Activated gamma-delta T cell (primary cell): ENCODE data around the gene ABCB9.

Source experiments
- DNase-seq: peaks from one replicate; lab custom pipeline; 2025; lab: John Stamatoyannopoulos, UW

The ABCB9 gene

DNA sequence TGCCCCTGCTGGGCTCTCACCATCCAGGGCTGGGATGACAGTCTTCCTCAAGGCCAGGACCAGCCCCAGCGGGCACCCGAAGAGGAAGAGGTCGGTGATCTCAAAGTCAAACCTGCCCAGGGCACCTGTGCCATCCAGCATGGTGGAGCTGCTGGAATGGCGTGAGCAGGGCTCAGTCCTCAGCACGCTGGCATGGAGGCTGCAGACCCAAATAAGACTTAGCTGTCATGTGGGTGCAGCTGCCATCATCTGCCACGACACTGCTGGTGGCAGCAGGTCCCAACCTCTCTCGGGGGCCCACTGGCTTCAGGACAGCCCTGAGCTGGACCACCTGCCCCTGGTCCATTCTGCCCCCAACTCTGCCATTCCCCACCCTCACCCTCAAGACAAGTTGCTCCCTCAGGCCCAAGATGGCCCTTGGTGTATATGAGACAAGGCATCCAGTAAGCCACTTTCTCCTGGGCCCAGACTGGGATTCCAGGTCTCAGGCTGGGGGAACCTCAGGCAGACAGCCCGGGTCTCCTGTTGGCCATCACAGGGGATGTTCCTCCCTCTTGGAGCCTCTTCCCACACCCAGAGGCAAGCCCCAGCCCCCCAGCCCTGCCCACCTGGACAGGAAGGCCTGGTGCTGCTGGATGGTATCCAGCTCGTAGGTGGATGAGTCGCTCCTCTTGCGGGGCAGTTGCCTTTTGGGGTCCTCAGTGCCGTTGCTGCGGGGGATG, 28.7 kb upstream of the ABCB9 start:
- no peak for DNase-seq

DNA sequence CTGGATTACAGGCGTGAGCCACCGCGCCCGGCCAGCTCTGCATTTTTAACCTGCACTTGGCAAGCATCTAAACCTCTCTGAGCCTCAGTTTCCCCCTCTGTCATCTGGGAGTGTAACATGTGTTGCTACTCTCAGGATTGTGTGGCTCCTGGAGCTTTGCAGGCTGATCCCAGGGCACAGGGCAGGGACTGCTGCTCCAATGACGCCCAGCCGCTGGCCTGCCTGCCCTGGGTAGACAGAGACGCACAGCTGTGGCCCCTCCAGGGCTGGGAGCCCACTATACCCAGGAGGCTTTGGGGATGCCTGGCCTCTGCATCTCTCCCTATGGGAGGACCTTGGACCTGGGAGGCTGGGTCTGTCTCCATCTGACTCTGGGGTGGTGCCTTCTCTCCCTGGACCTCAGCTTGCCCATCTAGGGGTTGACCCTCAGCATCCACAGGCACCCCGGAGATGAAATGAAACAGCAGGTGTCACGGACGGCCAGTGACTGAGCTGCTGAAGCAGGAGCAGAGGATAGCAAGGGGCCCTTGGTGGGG, 27.9 kb upstream of the ABCB9 start:
- no peak for DNase-seq

DNA sequence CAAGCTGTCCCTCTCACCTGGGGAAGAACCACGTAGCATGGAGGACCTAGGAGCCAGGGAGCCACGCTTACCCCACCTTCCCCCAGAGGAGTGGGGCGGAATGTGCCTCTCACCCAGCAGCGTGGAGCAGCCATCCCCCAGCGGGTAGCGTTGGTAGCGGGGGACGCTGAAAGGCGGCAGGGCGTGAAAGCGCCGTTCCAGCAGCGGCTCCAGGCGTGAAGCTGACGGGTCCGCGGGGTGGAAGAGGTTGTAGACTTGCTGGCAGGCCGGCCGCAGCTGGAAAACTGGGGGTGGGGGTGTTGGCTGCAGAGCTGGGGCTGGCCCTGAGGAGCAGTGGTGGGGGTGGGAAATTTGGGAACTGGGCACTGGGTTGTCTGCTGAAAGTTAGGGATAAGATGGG, 26.1 kb upstream of the ABCB9 start:
- no peak for DNase-seq

DNA sequence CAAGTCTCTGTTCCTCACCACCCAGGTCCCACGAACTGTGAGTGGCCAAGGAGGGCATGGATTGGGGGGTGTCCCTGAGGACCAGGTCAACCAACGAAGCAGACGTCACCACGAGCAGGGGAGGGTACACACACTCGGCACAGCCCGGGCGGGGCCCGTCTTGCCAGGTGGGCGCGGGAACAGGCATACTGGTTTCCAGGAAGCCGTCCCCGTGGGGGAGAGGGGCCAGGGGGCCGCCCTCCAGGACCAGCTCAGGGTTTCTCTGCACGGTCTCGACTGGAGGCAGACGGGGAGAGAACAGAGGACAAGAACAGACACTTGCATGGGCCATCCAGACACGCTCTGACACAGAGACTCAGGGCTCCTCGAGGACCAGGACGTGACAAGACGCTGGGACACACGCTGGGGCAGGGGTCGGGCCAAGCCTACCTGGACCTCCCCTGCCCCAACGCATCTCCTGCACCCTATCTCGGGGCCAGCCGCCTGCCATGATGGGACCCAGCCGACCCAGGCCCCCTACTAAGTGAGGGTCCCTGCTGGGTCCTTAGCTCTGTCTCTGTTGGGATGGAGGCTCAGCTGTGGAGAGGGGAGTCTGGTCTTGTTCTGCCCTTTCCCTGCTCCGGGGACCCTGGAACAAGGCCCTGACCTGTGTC, 25.5 kb upstream of the ABCB9 start:
- no peak for DNase-seq

DNA sequence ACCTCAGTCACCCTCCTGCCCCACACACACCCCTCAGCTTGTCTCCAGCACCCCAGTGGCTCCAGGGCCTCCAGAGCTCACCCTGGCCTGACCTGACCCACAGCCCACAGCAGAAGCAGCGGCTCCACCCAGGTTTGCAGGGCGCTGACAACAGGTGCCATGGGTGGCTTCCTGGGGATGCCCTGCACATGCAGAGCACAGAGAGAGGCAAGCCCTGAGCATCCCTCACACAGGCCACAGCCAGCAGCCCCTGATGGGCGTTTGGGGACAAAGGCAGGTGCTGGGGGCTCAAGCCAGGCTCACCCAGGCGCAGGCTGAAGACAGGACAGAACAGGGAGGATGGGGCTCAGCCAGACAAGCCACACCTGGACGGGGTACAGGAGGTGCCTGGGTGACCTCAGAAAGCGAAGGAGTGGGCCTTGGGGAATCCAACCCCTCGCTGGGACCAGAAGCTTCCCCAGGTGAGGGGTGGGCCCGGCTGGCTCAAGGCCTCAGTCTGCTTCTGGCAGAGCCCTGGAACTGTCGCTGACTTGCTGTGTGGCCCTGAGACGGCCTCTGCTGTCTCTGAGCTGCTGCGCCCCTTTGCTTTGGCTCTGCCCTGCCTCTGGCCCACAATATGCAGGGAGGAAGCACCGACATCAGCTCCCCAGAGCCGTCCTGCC, 24.8 kb upstream of the ABCB9 start:
- no peak for DNase-seq

DNA sequence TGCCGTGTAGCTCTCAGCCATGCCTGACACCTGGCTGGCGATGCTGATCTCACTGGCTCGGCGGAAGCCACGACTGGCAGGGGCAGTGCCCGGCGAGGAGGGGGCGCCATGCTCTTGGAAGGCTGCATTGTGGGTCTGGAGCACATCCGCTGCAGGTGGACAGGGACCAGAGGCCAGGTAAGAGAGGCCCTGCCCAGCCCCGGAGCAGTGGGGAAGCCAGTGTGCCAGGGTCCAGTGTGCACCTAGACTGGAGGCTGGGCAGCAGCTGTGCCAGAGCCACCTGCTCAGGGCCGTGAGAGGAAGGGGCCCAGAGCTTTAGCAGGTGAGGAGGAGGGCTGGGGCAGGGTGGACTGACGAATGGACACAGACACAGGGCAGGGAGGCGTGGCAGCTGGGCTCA, 24.3 kb upstream of the ABCB9 start:
- DNase-seq: no peak

DNA sequence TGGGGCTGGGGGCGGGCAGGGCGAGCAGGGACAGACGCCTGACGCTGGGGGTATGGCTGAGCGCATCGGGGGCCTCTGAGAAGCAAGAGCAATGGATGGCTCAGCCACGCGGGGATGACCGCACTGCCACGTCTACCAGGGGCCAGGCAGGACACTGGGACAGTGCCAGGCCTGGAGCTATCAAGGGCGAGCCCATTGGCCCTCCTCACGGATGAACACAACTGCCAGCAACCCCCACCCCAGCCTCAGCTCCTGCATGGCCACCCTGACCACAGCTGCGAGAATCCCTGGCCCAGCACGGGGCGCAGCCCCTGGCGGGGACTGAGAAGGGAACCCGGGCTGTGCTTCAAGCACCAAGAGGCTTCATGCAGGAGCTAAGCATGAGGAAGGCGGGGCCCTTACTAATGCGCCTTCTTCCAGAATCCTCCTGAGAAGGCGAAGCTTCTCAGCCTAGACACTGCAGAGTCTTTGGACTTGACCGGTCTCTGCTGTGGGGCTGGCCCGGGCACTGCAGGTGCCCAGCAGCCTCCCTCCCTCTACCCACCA, 23.7 kb upstream of the ABCB9 start:
- DNase-seq: no peak

DNA sequence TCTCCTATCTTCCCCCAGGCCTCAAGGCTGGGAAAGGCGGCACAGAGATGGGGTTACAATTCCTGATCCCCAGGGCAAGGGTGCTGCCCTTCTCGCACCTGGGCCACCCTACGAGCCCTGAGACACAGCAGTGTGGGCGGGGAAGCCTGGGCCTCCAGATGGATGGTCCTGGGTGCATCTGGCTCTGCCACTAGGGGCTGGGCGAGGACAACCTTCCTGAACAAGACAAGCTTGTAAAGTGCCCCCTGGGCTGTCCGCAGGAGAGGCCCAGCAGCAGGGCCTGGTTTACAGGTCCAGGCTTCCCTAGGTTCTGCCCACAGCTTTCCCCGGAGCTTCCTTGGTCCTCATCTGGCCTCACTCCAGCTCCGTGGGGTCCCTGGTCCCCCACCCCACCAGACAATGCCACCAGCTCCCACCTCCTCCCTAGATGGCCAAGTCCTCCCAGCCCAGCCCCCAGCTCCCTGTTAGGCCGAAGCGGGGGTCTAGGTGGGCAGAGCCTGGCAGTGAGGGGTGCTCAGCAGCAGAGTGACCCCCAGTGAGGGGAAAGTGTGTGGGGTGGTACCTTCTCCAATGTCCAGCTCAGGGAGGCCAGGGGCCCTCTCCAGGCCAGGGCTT, 23.1 kb upstream of the ABCB9 start:
- DNase-seq: no peak

DNA sequence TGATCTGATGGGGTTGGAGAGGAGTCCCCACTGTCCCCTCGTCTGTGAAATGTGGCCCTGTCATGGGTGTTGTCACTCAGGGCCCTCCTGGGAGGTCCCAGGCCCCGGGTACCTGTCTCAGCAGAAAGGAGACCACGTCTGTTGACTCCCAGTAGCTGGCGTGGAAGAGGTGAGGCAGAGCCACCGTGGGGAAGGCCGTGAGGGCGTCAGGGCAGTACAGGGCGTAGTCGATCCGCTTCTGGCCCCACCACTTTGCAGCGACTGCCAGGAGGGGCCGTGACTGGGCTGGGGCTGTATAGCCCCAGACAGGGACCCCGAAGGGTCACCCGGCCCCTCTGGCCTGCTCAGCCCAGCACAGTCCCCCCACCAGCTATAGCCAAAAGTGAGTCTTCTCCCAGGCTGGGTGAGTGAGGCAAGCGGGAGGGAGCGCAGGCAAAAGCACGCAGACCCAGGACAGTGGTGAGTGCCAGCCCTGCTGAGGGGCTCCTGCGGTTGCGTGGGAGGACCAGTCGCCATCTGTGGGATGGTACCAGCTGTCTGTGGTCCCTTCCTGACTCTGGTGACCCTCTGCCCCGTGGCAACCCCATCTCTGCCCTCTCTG, 22.4 kb upstream of the ABCB9 start:
- DNase-seq: no peak

DNA sequence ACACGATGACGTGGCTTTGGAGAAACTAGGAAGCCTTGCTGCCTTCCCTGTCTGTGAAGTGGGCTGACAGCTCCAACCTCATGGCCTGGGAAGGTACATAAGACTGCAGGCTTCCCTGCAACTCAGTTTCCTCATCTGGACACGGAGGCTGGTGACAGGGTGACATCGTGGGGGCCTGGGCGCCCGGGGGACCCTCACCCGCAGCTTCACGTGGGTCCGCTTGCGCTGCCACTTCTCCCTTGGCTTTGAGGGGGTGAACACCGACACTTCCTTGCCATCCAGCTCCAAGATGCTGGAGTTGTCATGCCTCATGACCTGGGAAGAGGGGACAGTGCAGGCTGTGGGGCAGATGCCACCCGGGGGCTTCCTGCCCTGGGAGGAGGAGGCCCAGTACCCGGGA, 21.8 kb upstream of the ABCB9 start:
- no peak for DNase-seq

DNA sequence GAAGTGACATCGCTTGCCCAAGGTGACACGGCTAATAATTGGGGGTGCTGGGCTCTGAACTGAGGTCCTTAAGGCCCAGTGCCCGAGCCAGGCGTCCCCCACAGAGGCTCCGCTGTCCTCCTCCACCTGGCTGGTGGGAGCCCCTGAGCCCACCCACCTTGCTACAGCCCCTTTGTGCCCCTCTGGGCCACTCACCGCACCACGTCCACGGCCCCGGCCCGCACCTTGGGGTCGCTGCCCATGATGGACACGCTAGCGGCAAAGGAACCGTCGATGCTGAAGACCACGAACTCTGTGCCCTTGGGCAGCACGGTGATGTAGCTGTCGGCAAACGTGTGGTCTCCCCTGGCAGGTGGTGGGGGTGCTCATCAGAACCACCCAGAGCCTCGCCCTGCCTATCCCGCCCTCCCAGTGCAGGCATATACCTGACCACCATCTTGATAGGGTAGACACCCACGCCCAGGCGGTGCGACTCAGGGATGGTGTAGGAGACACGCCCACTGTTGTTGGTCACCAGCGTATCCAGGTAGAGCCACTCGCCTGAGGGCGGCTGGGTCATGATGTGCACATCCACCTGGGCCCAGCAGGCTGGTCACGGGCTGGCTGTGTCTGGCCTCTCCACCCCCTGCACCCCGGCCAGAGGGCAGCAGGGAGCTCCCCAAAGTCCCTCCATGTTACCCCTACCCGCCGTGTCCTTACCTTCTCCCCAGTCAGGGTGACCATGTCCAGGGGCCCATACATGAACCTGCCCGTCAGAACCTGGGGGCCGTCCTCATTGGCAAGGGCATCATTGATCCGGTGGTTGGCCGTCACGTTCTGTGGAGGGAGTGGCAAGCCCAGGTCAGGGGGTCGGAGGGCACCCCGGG, 21.1 kb upstream of the ABCB9 start:
- no peak for DNase-seq

DNA sequence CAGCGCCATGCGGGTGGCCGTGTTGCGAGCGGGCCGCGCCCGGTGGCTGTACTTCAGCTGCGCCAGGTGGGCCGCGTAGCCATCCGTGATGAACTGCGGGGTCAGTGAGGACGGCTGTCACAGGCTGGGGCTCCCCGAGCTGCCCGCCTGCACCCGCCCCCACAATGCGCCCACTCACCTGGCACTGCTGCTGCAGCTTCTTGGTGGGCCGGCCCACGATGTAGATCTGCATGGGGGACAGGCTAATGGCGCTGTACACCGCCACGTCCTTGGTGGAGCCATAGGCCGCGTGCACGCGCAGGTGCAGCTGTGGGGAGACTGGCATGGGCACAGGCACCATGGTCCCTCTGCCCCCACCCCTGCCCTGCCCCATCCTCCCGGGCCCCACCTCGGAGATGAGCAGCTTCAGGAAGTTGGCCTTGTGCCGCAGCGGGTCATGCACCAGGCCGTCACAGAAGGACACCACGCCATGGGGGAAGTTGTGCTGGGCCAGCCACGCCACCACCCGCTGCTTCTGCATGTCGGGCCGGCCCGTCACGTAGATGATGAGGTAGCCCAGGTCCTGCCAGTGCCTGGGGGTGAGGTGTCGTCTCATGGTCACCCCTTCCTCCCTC, 20.1 kb upstream of the ABCB9 start:
- no peak for DNase-seq

DNA sequence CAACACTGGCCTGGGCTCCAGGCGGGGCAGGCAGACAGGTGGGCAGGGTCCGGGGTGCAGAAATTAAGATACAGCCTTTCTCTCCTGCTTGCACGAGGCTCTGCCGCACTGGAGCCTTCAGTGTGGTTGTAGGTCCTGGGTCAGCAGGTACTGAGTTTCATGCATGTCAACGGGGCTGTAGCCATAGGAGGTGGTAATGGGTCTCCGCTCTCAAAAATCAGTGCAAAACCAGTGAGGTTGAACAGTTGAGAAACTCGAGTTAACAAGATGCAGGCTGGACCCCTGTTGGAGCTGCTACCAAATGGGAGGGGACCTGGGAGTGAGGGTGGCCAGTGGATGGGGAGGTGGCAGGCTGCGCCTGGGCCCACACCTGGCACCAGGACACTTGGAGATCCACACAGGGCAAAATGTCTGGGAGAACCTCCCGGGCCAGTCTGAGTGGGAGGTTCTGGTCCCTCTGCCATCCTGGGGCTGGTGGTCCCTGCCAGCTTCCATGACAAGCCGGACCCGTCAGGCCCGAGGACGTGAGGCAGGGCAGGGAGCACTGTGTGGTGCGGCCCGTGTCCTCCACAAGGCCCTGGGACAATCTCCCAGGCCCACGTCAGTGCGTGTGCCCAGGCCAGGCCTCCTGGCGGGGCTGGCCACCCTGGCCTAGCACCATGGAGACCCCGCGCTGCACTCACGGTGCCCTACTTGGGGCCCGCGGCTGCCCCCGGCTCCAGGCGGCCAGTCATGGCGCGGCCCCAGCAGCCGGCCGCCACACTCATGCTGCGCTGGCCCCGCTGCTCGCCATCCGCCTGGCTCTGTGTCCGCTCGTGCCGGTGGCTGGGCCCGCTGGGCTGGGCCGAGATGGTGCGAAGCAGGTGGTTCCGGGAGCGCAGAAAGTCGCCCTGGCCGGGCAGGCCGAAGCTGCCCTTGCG, 19.3 kb upstream of the ABCB9 start:
- DNase-seq: no peak

DNA sequence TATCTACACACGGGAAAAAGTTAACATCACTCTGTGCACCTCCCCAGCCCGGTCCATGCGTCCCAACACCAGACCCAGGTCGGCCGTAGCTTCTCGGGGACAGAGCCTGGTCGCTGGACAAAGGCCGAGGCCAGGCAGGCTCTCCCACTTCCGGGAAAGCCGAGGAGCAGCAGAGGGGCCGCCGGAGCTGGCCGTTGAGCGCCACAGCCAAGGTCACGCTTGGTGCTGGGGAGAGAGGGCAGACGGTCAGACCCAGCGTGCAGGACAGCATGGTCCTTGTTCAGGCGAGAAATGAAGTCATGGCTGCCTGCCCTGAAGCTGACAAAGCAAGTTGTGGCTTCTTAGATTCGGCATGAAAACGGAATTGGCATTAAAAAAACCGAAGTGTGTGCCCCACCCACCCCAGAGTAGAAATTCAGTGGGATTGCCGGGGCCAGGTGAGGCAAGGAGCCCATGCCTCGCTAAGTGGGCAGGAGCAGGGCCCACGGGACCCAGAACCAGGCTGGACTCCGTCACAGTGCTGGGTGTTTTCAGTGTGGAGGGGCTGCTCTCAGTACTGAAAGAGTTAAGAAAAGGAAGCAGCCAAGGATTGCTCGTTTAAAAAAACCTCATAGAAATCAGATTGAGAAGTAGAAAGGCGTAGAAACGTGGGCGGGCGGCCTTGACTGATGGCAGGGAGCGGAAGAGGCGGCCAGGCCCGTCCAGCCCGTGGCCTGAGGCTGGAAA, 18.5 kb upstream of the ABCB9 start:
- DNase-seq: no peak

DNA sequence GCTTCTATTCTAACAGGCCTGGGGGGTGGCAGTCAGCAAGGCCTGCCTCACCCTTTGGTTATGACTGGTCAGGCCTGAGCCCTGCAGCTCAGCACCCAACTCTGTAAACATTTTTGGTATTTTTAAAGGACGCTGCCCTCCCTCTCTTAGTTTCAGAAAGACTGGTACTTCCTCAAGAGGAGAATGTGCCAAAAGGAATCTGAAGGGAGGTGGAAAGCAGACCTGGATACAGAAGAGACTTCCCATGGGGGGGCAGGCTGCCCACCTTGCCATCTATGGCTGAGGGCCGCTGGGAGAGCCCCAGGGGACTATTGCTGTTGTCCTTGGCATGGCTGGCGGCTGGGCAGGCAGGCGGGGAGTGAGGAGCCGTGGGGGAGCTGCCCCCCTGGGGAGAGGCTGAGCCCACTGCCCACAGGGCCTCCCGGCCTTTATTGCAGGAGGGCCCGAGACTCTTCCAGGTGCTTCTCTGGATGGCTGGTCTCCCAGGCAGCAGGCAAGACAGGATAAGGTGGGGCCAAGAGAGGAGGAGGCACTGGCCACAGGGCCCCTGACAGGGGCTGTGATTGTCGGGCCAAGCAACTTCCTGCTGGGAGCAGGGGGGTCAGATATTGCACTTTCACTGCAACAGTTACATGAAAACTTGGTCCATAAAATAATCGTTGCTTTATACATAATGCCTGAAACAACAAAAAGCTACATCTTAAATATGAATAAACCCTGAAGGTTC, 17.7 kb upstream of the ABCB9 start:
- no peak for DNase-seq

DNA sequence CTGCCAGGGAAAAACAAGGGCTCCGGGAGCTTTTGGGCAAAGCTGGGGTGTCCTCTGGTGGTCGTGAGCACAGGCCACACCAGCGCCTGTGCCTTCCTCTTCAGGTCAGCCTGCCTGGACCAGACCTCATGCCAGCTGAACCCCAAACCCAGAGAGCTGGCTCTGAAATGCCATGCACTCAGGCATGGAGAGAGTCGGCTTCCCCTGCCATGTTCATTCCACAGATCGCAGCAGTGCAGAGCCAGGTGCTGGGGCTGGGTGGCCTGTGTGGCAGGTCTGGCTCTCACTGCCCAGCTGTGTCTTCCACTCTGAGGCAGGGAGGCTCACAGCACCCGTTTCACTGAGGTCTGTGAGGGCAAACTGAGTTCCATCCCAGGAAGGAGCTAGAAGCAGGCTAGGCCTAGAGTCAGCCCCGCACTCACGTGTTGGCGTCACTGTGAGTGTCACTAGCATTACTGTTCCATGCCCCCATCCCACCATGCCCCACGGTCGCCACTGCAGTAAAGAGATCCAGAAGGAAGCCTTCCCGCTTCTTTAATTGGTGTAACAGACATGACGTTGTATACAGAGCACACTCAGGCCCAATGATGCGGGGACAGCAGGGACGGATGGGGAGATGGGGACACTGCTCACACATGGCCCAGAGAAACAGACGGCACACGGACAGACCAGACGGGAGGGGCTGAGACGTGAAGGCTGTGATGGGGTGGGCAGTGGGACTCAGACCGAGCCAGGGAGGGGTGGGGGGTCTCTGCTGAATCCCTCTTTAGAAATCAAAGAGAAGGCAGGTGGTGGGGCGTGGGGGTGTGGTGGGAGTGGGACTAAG, 16.9 kb upstream of the ABCB9 start:
- DNase-seq: no peak

DNA sequence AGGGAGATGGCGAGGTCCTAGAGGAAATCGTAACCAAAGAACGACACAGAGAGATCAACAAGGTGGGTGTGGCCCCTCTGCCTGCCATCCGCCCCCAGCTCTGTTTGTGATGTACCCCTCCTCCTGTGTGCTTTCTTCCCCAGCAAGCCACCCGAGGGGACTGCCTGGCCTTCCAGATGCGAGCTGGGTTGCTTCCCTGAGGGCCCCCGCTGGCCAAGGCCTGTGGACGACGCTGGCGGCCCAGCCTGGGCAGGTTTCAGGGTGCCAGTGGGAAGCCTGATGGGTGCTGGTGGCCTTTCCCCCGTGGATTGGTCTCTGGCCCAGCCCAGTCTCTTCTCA, 16.2 kb upstream of the ABCB9 start:
- no peak for DNase-seq
